ENCODE measurements around the gene POLD1.
"Not testable (repeated sequence)": the region's sequence is repeated elsewhere in the genome, so short reads cannot be mapped to it uniquely, and the experiment has no call there.

The POLD1 gene

GRCh38 chr19:50387176-50387867 is 3.2 kb downstream of the POLD1 start:
- Histone ChIP-seq H3K4me3 (no peak overlapping the region), H3K27ac (no peak overlapping the region)
- no peak for TF ChIP-seq CTCF (IDR thresholded peaks at IDR 0.05)
- no peak for DNase-seq (ENCODE audit: low spot score)

DNA sequence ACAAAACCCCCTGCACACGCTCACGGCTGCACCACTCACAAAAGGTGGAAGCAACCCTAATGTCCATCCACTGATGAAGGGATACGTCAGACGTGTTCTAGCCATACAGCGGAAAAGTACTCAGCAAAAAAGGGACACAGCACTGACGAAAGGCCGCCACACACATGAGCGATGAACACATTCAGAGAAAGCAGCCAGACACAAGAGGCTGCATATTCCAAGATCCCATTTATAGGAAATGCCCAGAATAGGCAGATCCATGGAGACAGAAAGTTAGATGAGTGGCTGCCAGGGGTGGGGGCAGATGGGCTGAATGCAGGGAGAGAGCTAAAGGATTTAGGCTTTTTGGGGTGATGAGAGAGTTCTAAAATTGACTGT is 3.7 kb downstream of the POLD1 start:
- H3K4me3 ChIP-seq, result no peak overlapping the region
- DNase-seq (ENCODE audit: low spot score), result no peak
- TF ChIP-seq CTCF (IDR thresholded peaks at IDR 0.05), result no peak
- H3K27ac ChIP-seq, result no peak overlapping the region

- H3K4me3 ChIP-seq; DNase-seq (ENCODE audit: low spot score); H3K27ac ChIP-seq: not testable (repeated sequence)
Observed at GRCh38 chr19:50390295-50390694, 6.1 kb downstream of the POLD1 start.

- not testable (repeated sequence) for H3K27ac ChIP-seq; DNase-seq (ENCODE audit: low spot score); H3K4me3 ChIP-seq
Observed at GRCh38 chr19:50390952-50391351, 6.8 kb downstream of the POLD1 start.

DNA sequence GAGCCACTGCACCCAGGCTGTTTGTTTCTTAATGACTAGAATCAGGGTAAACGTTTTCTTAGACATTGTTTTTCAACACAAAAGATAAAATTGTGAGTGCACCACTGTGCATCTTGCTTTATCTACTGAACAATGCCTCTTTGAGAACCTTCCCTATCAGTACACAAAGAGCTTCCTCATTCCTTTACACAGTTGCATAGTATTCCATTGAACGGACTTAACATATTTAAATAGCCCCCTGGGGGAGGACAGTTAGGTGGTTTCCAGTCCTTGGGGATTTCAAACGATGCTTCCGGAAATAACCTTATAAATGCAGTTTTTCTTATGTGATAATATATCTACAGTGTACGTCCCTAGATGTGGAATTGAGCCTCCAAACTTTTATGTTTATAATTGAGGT is 8.6 kb downstream of the POLD1 start:
- DNase-seq (ENCODE audit: low spot score), result no peak
- no peak for TF ChIP-seq CTCF (IDR thresholded peaks at IDR 0.05)
- H3K27ac ChIP-seq, result no peak overlapping the region
- H3K4me3 ChIP-seq, result no peak overlapping the region

GRCh38 chr19:50393589-50393988 is 9.4 kb downstream of the POLD1 start:
- Histone ChIP-seq H3K4me3 (no peak overlapping the region), H3K27ac (no peak overlapping the region)
- TF ChIP-seq CTCF (IDR thresholded peaks at IDR 0.05), result no peak
- no peak for DNase-seq (ENCODE audit: low spot score)

- TF ChIP-seq CTCF (IDR thresholded peaks at IDR 0.05), result no peak
- no peak overlapping the region for H3K4me3 ChIP-seq
- no peak for DNase-seq (ENCODE audit: low spot score)
- H3K27ac ChIP-seq, result no peak overlapping the region
Observed at GRCh38 chr19:50394017-50394416, 9.9 kb downstream of the POLD1 start.

GRCh38 chr19:50398675-50399367 is 14.7 kb downstream of the POLD1 start:
- Histone ChIP-seq H3K27ac (no peak overlapping the region), H3K4me3 (no peak overlapping the region)
- TF ChIP-seq CTCF (IDR thresholded peaks at IDR 0.05), result no peak
- DNase-seq (ENCODE audit: low spot score), result no peak

Data from coronary artery (tissue), 2 donors.